ENCODE measurements around the gene TMEM63C. TPM values are rescaled to one million over a fixed set of nuclear protein-coding genes. Genes with fewer than 3 reads are reported as not detected.
"Not testable (repeated sequence)": the region's sequence is repeated elsewhere in the genome, so short reads cannot be mapped to it uniquely, and the experiment has no call there.

Gene TMEM63C
- total RNA-seq, 1 experiment from 2014 or later = 9.3 TPM

DNA sequence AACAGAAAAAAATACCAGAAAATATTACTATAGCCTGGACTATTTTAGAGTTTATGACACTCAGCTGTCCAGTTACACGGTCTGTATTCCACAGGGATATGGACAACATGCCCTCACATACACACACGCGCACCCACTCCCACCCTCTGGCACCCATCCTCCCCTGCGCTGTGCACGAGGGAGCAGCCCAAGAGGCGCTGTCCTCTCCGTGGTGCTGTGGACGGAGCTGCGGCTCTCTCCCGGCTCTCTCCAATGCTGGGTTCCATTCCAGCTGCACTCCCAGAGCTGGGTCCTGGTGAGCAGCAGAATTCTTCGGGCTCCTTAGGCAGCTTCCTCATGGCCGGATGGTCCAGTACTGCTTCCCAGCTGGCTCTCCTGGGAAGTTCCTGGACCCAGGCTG, 95.4 kb downstream of the TMEM63C start:
- no peaks in the 10 kb centered on the region for H3K27me3 Mint-ChIP-seq (ENCODE audit: insufficient read depth, unreplicated experiment)
- BruUV-seq (replicated peaks) = no TSS peak
- H3K9me3 Mint-ChIP-seq (ENCODE audit: unreplicated experiment) = no peaks in the 10 kb centered on the region
- no peaks in the 10 kb centered on the region for H3K4me1 Mint-ChIP-seq (ENCODE audit: insufficient read depth, unreplicated experiment)
- peaks cover 21% of the 10 kb centered on the region for H3K36me3 Mint-ChIP-seq (ENCODE audit: insufficient read depth, unreplicated experiment)
- H3K4me3 Mint-ChIP-seq (ENCODE audit: unreplicated experiment) = no peak overlapping the region
- intact Hi-C loops (cut with micrococcal nuclease) = no loop called here
- ChIA-PET POLR2A (no interaction called here), CTCF (interaction anchor here (0.6 to 0.7 kb wide), 2 partner anchors 15 to 124 kb away, joined by 3 read pairs; no protein-coding TSS in a partner anchor)
- DNase-seq (ENCODE audit: unreplicated experiment) = no peak
- H3K27ac Mint-ChIP-seq (ENCODE audit: low read depth, unreplicated experiment) = no peak overlapping the region
- TF ChIP-seq, protein P1, sequence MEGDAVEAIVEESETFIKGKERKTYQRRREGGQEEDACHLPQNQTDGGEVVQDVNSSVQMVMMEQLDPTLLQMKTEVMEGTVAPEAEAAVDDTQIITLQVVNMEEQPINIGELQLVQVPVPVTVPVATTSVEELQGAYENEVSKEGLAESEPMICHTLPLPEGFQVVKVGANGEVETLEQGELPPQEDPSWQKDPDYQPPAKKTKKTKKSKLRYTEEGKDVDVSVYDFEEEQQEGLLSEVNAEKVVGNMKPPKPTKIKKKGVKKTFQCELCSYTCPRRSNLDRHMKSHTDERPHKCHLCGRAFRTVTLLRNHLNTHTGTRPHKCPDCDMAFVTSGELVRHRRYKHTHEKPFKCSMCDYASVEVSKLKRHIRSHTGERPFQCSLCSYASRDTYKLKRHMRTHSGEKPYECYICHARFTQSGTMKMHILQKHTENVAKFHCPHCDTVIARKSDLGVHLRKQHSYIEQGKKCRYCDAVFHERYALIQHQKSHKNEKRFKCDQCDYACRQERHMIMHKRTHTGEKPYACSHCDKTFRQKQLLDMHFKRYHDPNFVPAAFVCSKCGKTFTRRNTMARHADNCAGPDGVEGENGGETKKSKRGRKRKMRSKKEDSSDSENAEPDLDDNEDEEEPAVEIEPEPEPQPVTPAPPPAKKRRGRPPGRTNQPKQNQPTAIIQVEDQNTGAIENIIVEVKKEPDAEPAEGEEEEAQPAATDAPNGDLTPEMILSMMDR (IDR thresholded peaks at IDR 0.05; ENCODE audit: unreplicated experiment) = no peak

DNA sequence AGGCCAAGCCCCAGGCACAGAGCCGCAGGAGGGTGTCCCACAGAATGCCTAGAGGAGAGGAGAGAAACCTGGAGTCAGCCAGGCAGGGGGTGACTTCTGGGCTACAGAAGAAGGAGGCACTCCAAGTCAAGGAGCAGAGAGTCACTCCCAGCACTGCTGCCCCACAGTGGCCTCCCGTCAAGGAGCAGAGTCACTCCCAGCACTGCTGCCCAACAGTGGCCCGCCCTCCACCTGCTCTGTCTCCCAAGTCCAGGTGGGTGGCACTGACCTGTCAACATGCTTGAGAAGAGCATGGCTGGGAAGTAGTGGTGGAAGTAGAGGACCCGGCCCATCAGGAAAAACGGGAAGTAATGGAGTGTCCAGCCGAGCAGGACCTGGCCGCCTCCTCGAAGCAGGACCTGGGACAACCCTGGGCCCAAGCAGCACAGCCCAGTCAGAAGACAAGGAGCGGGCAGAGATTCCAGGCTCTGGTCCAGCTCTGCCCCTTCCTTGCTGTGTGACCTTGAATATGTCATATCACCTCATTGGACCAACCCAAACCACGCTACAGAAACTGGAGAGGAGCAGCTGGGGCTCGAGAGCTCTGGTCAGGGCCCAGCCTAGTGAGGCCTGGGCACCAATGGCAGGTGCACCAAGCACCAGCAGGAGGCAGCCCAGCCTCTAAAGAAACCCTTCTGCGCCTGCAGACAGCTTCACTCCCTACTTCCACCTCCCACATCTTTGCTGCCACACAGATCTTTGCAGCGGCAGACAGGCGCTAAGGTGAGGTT, 97.0 kb downstream of the TMEM63C start:
- Mint-ChIP-seq H3K9me3 (ENCODE audit: unreplicated experiment) (no peaks in the 10 kb centered on the region), H3K27me3 (ENCODE audit: insufficient read depth, unreplicated experiment) (no peaks in the 10 kb centered on the region), H3K4me3 (ENCODE audit: unreplicated experiment) (no peak overlapping the region), H3K36me3 (ENCODE audit: insufficient read depth, unreplicated experiment) (peaks cover 34% of the 10 kb centered on the region), H3K4me1 (ENCODE audit: insufficient read depth, unreplicated experiment) (no peaks in the 10 kb centered on the region), H3K27ac (ENCODE audit: low read depth, unreplicated experiment) (no peak overlapping the region)
- TF ChIP-seq, protein P1 (IDR thresholded peaks at IDR 0.05; ENCODE audit: unreplicated experiment) = no peak
- ChIA-PET CTCF (interaction anchor here (0.6 to 0.8 kb wide), 2 partner anchors 44 to 403 kb away, joined by 3 to 4 read pairs; no protein-coding TSS in a partner anchor), POLR2A (no interaction called here)
- BruUV-seq (replicated peaks) = no TSS peak
- no peak for DNase-seq (ENCODE audit: unreplicated experiment)
- intact Hi-C loops (cut with micrococcal nuclease) = no loop called here

DNA sequence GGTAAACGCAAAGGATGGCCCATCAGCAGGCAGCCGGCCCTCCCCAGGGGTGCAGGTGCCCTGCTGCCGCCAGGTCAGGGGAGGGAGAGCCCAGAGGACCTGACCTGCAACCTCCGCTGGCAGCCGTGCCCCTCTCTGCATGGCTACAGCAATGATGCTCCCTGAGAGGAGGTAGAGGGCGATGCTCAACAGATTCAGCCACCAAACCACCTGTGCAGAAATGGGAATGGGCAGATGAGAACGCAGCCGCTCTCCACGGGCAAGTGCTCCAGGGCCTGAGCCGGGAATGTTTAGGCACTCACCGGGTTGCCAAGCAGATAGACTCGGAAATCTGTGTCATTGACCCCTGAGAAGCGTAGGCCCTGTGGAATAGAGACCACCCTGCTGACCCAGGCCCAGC, 98.1 kb downstream of the TMEM63C start:
- POLR2A ChIA-PET = no interaction called here
- DNase-seq (ENCODE audit: unreplicated experiment) = no peak
- TF ChIP-seq, protein P1 (IDR thresholded peaks at IDR 0.05; ENCODE audit: unreplicated experiment) = no peak
- intact Hi-C loops (cut with micrococcal nuclease) = no loop called here
- no peaks in the 10 kb centered on the region for H3K4me1 Mint-ChIP-seq (ENCODE audit: insufficient read depth, unreplicated experiment)
- H3K9me3 Mint-ChIP-seq (ENCODE audit: unreplicated experiment) = no peaks in the 10 kb centered on the region
- H3K4me3 Mint-ChIP-seq (ENCODE audit: unreplicated experiment) = no peak overlapping the region
- H3K27me3 Mint-ChIP-seq (ENCODE audit: insufficient read depth, unreplicated experiment) = no peaks in the 10 kb centered on the region
- CTCF ChIA-PET = interaction anchor here (0.6 to 1.0 kb wide), 3 partner anchors 12 to 186 kb away, joined by 3 to 7 read pairs (median 3); no protein-coding TSS in a partner anchor
- BruUV-seq (replicated peaks) = no TSS peak
- H3K36me3 Mint-ChIP-seq (ENCODE audit: insufficient read depth, unreplicated experiment) = peaks cover 42% of the 10 kb centered on the region
- no peak overlapping the region for H3K27ac Mint-ChIP-seq (ENCODE audit: low read depth, unreplicated experiment)

DNA sequence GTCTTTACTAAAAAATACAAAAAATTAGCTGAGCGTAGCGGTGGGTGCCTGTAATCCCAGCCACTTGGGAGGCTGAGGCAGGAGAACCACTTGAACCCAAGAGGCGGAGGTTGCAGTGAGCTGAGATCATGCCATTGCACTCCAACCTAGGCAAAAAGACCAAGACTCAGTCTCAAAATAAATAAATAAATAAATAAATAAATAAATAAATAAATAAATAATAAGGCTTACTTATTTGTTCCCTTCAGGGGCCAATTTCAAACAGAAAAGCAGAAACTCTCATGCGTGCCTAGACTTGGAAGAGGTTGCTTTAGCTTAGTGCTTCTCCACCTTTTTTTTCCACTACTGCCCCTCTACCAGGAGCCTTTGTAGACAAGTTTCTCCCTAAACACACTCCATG, 99.3 kb downstream of the TMEM63C start:
- POLR2A ChIA-PET; H3K9me3 Mint-ChIP-seq (ENCODE audit: unreplicated experiment); H3K27ac Mint-ChIP-seq (ENCODE audit: low read depth, unreplicated experiment); H3K27me3 Mint-ChIP-seq (ENCODE audit: insufficient read depth, unreplicated experiment); DNase-seq (ENCODE audit: unreplicated experiment); BruUV-seq (replicated peaks); H3K4me3 Mint-ChIP-seq (ENCODE audit: unreplicated experiment); H3K4me1 Mint-ChIP-seq (ENCODE audit: insufficient read depth, unreplicated experiment); intact Hi-C loops (cut with micrococcal nuclease): not testable (repeated sequence)
- CTCF ChIA-PET = interaction anchor here (1.5 kb wide), 1 partner anchor 36 kb away, joined by 7 read pairs; no protein-coding TSS in a partner anchor
- peaks cover 52% of the 10 kb centered on the region for H3K36me3 Mint-ChIP-seq (ENCODE audit: insufficient read depth, unreplicated experiment)
